Cardiac muscle cell (in vitro differentiated cells and primary cell): ENCODE results near the gene TTC34. TPM values are rescaled to one million over a fixed set of nuclear protein-coding genes. Genes with fewer than 3 reads are reported as not detected.

Experiments used
- DNase-seq, 2 donors: peaks; one replicate each; pipeline versions ENCODE4 v3.0.0 to v3.0.0-alpha.2; 2010 to 2017; ENCODE audit warnings: low read depth in 1 of 2, low spot score in 1 of 2
- H3K27ac ChIP-seq: fragments of 200-600 bp; sonication (generic); 2 replicates; pipeline ENCODE4 v1.5.1; 2016
- H3K27me3 ChIP-seq: fragments of 200-600 bp; sonication (generic); 2 replicates; pipeline ENCODE4 v1.6.0; 2016; ENCODE audit warnings: control low read depth
- H3K36me3 ChIP-seq: fragments of 200-600 bp; sonication (generic); 2 replicates; pipeline ENCODE4 v1.5.1; 2016; ENCODE audit warnings: control low read depth
- H3K4me1 ChIP-seq: fragments of 200-600 bp; sonication (generic); 2 replicates; pipeline ENCODE4 v1.8.1; 2017; ENCODE audit warnings: low read depth, mild to moderate bottlenecking, mixed run types
- H3K4me3 ChIP-seq: fragments of 200-600 bp; sonication (generic); 2 replicates; pipeline ENCODE4 v1.5.1; 2016; ENCODE audit warnings: mild to moderate bottlenecking
- H3K9me3 ChIP-seq: fragments of 200-600 bp; sonication (generic); 2 replicates; pipeline ENCODE4 v1.5.1; 2017; ENCODE audit warnings: low read depth, mild to moderate bottlenecking, control low read depth
- CTCF ChIP-seq: IDR thresholded peaks from 2 replicates; pipeline ENCODE4 v1.5.1; 2012; ENCODE audit warnings: low read depth, mild to moderate bottlenecking, low read length
- polyA plus RNA-seq: library from polyadenylated mRNA; unstranded; fragments of >200 nt; fragmentation: Nextera tagmentation; extraction: Ambion mirVana; gene quantifications from 2 replicates; pipeline ENCODE4 v1.2.1, GENCODE V29; 2016
- total RNA-seq: library from RNA; depleted of rRNA; stranded (reverse); fragments of >200 nt; gene quantifications from 2 replicates; pipeline ENCODE4 v1.2.3, GENCODE V29; 2016

The TTC34 gene
- total RNA-seq (not detected in 2 replicates), polyA plus RNA-seq (not detected in 2 replicates)

GRCh38 chr1:2801535-2802291, at the start of gene TTC34:
Gene TTC34, minus strand, starts transcription at chr1:2801693. Its CDS starts 866 bp downstream, at chr1:2800827.
- Histone ChIP-seq H3K4me1 (no peaks in the 10 kb centered on the region), H3K36me3 (no peaks in the 10 kb centered on the region), H3K9me3 (no peaks in the 10 kb centered on the region), H3K4me3 (no peak within 1 kb of the TSS), H3K27ac (no peak within 1 kb of the TSS), H3K27me3 (no peaks in the 10 kb centered on the region)
- no peak for TF ChIP-seq CTCF
- DNase-seq = no peak

- no peaks in the 10 kb centered on the region for H3K36me3 ChIP-seq
- no peak overlapping the region for H3K4me3 ChIP-seq
- TF ChIP-seq CTCF = no peak
- no peaks in the 10 kb centered on the region for H3K4me1 ChIP-seq
- H3K9me3 ChIP-seq = no peaks in the 10 kb centered on the region
- DNase-seq = no peak
- H3K27ac ChIP-seq = no peak overlapping the region
- no peaks in the 10 kb centered on the region for H3K27me3 ChIP-seq
Measured at GRCh38 chr1:2850502-2850901, 49.0 kb upstream of the TTC34 start.

- TF ChIP-seq CTCF = no peak
Measured at GRCh38 chr1:2848006-2848670, 46.6 kb upstream of the TTC34 start.

GRCh38 chr1:2847086-2847985, 45.8 kb upstream of the TTC34 start:
- no peaks in the 10 kb centered on the region for H3K9me3 ChIP-seq
- H3K27ac ChIP-seq = no peak overlapping the region
- H3K27me3 ChIP-seq = no peaks in the 10 kb centered on the region
- DNase-seq = no peak
- TF ChIP-seq CTCF = no peak
- H3K4me1 ChIP-seq = no peaks in the 10 kb centered on the region
- no peak overlapping the region for H3K4me3 ChIP-seq
- H3K36me3 ChIP-seq = no peaks in the 10 kb centered on the region

More at GRCh38 chr1:2848006-2848670, 46.6 kb upstream of the TTC34 start:
- H3K27me3 ChIP-seq = no peaks in the 10 kb centered on the region
- H3K4me1 ChIP-seq = no peaks in the 10 kb centered on the region
- H3K27ac ChIP-seq = no peak overlapping the region
- no peak overlapping the region for H3K4me3 ChIP-seq
- DNase-seq = no peak
- H3K9me3 ChIP-seq = no peaks in the 10 kb centered on the region
- H3K36me3 ChIP-seq = no peaks in the 10 kb centered on the region

GRCh38 chr1:2845869-2846268, 44.4 kb upstream of the TTC34 start:
- Histone ChIP-seq H3K9me3 (no peaks in the 10 kb centered on the region), H3K36me3 (no peaks in the 10 kb centered on the region), H3K27me3 (no peaks in the 10 kb centered on the region), H3K27ac (no peak overlapping the region), H3K4me3 (no peak overlapping the region), H3K4me1 (no peaks in the 10 kb centered on the region)
- no peak for DNase-seq
- no peak for TF ChIP-seq CTCF
